HG02973 (cell line): Measurements from ENCODE around the gene PNMA8C.
"Not testable (repeated sequence)": the region's sequence is repeated elsewhere in the genome, so short reads cannot be mapped to it uniquely, and the experiment has no call there.

Experiments used
- ATAC-seq: cut with Tn5 transposase; IDR thresholded peaks from one replicate; pipeline ENCODE4 v1.9.1; 2021; ENCODE audit warnings: moderate library complexity; ENCODE audit not compliant: unreplicated experiment

The PNMA8C gene

DNA sequence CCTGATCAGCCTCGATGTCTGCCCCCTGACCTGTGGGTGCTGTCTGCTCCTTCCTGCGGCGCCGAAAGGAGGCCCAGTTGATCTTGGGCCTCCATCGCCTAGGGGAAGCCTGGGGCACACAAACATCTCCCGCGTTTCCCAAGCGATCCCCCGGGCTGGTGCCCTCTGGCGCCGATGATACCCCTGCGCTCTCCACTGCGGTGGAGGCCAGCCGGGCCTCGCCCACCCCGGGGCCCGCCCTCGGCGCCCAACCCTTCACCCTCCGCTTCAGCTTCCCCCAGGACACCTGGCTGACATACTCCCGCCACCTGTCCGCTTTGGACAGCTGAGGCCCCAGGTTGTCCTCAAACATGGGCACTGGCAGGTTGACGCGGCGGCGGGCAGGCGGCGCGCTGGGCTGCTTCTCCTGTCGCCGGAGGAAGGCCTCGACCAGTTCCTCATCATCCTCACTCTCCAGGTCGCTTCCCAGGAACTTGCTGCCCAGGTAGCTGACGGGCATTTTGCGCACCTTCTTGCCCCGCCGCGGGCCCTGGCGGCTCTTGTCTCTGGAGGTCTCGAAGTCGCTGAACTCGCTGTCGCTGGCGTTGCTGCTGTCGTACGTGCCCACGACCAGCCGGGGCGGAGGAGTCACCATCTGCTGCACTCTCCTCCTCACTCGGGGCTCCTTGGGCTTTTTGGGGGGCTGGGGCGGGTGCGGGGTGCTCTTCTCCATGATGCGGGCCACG, 16.6 kb downstream of the PNMA8C start:
- no peak for ATAC-seq

GRCh38 chr19:46411088-46411924, 17.4 kb downstream of the PNMA8C start:
- ATAC-seq, result no peak

GRCh38 chr19:46410205-46411087, 18.3 kb downstream of the PNMA8C start:
- ATAC-seq, result no peak

- no peak for ATAC-seq
Observed at GRCh38 chr19:46409191-46409590, 19.5 kb downstream of the PNMA8C start.

GRCh38 chr19:46408664-46409039, 20.1 kb downstream of the PNMA8C start:
- ATAC-seq, result no peak

DNA sequence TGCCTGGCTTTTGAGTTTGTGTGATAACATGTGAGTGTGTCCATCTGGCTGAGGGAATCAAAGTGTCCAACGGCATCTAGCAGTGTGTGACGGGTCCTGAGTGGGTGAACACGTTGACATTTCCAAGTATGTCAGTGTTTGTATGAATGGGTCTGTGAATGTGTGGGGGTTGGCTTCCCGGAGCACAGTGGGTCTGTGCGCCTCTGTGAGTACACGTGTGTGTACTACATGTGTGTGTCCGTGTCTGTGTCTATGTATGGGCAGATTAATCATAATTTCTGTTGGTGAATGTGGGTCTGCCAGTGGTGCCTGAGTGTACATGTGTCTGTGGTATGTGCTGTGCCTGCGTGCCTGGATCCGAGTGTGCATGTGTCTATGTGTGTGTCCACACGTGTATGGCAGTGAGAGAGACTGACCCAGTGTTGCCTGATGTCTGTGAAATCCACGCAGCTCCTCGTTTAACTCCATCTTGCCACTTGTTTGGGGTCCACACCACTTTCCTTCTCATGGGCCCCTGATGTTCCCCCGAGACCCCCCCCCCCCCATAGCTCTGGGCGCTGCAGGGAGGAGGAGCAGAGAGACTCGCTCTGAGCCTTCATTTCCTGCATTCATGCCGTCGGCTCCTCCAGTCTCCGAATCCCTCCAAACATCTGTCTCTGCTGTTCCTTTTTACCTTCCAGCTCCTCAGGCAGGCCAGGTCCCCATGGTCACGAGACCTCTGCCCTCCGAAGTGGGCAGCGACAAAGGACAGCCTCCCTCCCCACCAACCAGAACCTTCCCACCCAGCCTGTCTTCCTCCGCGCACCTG, 20.7 kb downstream of the PNMA8C start:
- ATAC-seq, result no peak

DNA sequence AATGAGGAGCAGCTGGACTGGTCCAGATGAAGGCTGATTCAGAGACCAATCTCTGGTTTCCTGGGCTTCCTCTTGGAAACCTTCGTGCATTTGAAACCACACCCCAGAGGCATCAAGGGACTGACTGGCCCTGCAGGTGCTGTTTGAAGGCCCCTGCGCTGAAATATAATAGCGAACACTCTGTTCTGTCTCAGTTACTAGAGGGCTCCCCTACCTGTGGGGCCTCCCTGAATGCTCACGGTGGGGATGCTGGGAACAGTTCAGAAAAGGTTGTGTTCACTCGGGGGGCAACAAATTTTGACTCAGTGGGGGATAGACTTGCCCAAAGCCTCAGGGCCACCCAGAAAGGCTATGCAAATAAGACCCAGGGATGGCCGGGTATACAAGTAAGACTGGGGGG, 21.8 kb downstream of the PNMA8C start:
- ATAC-seq, result no peak

DNA sequence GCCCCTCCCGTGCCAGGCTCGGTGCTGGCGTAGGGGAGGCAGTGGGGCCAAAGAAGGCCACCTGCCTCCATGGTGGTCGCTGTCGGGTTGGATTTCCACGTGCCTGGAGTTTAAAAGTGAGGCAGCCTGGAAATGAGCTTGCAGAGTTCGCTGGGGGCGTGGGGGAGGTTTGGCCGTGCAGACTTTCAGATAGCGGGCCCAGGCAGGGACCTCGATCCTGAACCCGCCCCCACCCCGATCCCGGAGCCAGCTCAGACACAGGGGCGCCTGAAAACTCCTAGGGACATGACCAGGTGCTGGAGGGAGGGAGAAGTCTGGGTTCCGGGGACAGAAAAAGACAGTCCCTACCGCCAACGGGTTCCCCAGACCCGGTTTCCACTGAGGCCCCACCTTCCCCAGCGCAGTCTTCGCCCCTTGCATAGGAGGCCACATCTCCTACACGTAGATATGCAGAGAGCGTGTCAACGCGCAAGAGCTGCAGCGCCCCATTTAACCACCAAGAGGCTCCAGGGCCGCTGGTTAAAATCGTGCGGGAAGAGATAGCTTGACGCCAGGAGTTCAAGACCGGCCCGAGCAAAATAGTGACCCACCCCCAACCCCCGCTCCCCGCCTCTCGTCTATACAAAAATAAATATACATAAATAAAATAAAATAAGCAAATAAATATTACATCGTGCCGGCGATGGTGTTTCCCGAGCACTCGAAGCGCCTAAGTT, 23.8 kb downstream of the PNMA8C start:
- ATAC-seq, result no peak

- no peak for ATAC-seq
Observed at GRCh38 chr19:46404055-46404752, 24.5 kb downstream of the PNMA8C start.

GRCh38 chr19:46402725-46403124, 26.0 kb downstream of the PNMA8C start:
- no peak for ATAC-seq

- ATAC-seq, result not testable (repeated sequence)
Observed at GRCh38 chr19:46397801-46398479, 30.8 kb downstream of the PNMA8C start.

DNA sequence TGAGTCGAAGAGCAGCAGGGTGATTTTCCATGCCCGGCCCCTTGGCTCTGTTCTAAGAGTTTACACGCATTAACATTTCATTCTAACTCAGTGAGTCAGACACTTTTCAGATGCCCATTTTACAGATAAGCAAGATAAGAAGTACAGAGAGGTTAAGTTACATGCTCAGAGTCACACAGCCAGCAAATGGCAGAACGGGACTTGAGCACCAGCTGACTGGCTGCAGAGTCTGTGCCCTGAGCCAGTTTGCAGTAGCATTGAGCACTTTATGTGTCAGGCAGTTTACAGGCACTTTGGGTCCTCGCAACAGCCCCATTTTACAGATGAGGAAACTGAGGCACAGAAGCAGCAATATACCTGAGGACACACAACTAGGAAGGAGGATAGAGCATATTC, 34.3 kb downstream of the PNMA8C start:
- no peak for ATAC-seq

DNA sequence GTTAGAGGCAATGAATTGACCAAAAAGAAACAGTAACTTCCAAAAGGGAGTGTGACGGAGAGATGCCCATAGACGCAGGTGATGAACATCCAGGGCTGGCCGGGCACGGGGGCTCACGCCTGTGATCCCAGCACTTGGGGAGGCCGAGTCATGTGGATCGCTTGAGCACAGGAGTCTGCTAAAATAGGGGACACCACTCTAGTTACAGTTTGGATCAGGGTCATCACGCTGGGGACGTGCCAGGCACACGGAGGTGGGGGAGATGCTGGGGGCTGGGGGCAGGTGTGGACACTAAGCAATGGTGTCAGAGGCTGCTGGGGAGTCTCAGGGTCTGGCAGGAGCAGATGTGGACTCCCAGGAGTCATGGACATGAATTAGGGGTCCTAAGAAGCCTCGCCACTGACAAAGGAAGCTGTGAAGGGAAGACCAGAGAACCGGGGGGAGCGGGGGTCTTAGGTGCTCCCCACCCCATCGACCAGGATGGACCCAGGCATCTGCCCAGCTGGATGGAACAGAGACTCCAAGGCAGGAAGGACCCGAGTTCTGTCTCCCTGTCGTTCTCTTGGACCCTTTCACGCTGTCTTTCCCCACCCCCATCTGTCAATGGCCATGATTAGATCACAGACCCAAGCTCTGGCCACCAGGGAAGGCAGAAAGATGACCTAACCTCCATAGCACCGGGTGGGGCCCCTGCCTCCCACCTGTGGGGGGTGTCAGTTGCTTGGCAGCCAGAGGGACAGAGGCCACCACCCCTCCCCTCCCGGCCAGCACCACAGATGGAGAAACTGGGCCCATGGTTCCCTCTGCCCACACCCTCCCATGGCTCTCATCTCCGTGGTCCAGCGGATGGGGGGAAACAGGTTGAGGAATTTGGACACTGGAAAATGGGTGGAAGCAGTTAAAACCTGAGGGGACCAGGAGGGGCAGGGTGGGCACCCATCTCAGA, 35.0 kb downstream of the PNMA8C start:
- no peak for ATAC-seq

- no peak for ATAC-seq
Observed at GRCh38 chr19:46392837-46393236, 35.9 kb downstream of the PNMA8C start.

DNA sequence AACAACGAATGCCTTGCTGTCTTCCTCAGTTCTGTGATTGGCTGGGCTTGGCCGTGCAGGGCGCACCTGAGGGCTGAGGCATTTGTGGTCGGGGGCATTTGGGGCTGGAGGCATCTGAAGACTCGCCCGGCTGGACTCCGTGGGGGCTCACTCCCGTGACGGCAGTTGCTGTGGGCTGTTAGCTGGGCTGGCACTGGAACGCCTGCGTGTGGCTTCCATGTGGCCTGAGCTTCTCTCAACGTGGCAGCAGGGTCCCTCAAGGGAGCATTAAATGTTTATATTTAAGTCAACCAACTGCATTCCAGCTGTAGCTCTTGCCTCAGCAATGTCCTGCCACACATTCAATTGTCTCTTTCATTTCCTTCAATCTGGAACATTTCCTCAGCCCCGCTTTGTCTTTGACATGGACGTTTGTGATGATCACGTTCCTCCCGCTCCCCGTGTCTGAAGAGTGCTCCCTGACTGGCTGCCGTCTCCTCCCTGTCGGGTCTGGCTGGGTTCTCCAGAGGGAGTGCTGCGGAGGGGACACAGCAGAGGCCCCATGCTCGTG, 36.4 kb downstream of the PNMA8C start:
- ATAC-seq, result no peak

DNA sequence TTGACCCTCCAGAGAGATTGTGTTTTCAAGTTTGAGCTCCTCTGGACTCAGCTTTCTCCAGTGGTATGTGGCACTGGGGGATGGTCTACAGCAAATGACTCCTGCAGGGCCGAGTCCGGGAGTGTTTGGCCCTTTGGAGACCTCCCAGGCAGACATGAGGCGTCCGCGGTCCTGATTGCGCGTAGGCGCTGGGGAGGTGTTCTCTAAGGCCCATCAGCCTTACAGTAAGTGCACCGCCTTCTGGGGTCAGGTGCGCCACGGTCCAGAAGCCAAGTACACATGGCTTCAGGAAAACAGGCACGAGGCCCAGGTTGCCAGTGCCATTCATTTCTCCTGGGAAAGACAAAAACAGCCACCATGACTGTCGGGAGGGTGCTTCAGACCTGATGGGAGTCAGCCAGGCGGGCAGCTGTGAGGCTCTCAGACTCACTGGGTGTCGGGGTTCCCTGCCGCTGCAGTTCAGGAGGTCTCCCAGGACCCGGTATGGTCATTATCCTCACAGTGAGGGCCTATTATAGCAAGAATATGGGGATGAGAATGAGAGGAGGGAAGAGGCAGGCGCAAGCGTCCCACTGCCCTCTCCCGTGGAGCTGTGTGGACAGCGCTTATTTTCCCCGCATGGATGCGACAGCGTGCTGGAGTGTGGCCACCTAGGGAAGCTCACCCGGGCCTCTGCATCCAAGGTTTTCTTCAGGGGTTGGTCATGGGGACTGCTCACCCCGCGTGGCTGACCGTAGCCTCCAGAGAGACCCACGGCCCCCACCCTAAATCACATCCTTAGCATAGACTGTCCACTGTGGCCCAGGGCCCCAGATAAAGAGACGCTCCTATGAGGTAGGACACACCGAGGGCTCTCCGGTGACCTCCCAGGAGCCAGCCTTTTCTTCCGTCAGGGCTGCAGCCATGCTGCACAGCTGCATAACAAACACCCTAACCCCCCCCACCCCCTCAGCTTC, 37.2 kb downstream of the PNMA8C start:
- no peak for ATAC-seq
